ENCODE measurements around the gene KPNA5.
"Not testable (repeated sequence)": the region's sequence is repeated elsewhere in the genome, so short reads cannot be mapped to it uniquely, and the experiment has no call there.

DNA sequence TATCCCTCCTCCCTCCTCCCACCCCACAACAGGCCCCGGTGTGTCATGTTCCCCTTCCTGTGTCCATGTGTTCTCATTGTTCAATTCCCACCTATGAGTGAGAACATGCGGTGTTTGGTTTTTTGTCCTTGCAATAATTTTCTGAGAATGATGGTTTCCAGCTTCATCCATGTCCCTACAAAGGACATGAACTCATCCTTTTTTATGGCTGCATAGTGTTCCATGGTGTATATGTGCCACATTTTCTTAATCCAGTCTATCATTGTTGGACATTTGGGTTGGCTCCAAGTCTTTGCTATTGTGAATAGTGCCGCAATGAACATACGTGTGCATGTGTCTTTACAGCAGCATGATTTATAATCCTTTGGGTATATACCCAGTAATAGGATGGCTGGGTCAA lies 11.9 kb downstream of the KPNA5 start:
- TF ChIP-seq EZH2 (IDR thresholded peaks at IDR 0.05; ENCODE audit: borderline replicate concordance, low read depth, low read length, severe bottlenecking) = not testable (repeated sequence)
- TF ChIP-seq, protein P1, sequence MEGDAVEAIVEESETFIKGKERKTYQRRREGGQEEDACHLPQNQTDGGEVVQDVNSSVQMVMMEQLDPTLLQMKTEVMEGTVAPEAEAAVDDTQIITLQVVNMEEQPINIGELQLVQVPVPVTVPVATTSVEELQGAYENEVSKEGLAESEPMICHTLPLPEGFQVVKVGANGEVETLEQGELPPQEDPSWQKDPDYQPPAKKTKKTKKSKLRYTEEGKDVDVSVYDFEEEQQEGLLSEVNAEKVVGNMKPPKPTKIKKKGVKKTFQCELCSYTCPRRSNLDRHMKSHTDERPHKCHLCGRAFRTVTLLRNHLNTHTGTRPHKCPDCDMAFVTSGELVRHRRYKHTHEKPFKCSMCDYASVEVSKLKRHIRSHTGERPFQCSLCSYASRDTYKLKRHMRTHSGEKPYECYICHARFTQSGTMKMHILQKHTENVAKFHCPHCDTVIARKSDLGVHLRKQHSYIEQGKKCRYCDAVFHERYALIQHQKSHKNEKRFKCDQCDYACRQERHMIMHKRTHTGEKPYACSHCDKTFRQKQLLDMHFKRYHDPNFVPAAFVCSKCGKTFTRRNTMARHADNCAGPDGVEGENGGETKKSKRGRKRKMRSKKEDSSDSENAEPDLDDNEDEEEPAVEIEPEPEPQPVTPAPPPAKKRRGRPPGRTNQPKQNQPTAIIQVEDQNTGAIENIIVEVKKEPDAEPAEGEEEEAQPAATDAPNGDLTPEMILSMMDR (IDR thresholded peaks at IDR 0.05; ENCODE audit: borderline replicate concordance, extremely low read depth, low read length, poor library complexity, severe bottlenecking) = not testable (repeated sequence)
